ENCODE results near the gene ZNF763.
A peak's percentile ranks its signal among the peaks of the same experiment; 100 is the strongest.
"Not testable (repeated sequence)": the region's sequence is repeated elsewhere in the genome, so short reads cannot be mapped to it uniquely, and the experiment has no call there.

Gene ZNF763

GRCh38 chr19:11970174-11970573 lies 5.3 kb downstream of the ZNF763 start:
- DNase-seq (ENCODE audit: insufficient read length, low spot score) (no peak), FAIRE-seq (no peak)

- DNase-seq (ENCODE audit: insufficient read length, low spot score) (no peak), FAIRE-seq (no peak)
Observed at GRCh38 chr19:11971041-11971440, 6.2 kb downstream of the ZNF763 start.

GRCh38 chr19:11973019-11973810 lies 8.4 kb downstream of the ZNF763 start:
- FAIRE-seq = no peak

GRCh38 chr19:11978492-11979100 lies 13.8 kb downstream of the ZNF763 start:
- FAIRE-seq (no peak), DNase-seq (ENCODE audit: insufficient read length, low spot score) (no peak)

More at GRCh38 chr19:11973019-11973810, 8.4 kb downstream of the ZNF763 start:
- DNase-seq (ENCODE audit: insufficient read length, low spot score) = no peak

GRCh38 chr19:11979527-11979926 lies 14.7 kb downstream of the ZNF763 start:
- DNase-seq (ENCODE audit: insufficient read length, low spot score) (no peak), FAIRE-seq (no peak)

GRCh38 chr19:11982526-11982925 lies 17.7 kb downstream of the ZNF763 start:
- FAIRE-seq = no peak

GRCh38 chr19:11984986-11985385 lies 20.1 kb downstream of the ZNF763 start:
- no peak for DNase-seq (ENCODE audit: insufficient read length, low spot score)

More at GRCh38 chr19:11982526-11982925, 17.7 kb downstream of the ZNF763 start:
- DNase-seq (ENCODE audit: insufficient read length, low spot score) = no peak

GRCh38 chr19:11986754-11987153 lies 21.9 kb downstream of the ZNF763 start:
- FAIRE-seq (no peak), DNase-seq (ENCODE audit: insufficient read length, low spot score) (no peak)

More at GRCh38 chr19:11984986-11985385, 20.1 kb downstream of the ZNF763 start:
- FAIRE-seq = no peak

- peak; percentile 78 for DNase-seq (ENCODE audit: insufficient read length, low spot score)
- FAIRE-seq = peak; percentile 98
Observed at GRCh38 chr19:11987405-11988281, 22.8 kb downstream of the ZNF763 start.

GRCh38 chr19:11989112-11989456 lies 24.2 kb downstream of the ZNF763 start:
- FAIRE-seq = no peak

GRCh38 chr19:11991921-11992320 lies 27.1 kb downstream of the ZNF763 start:
- DNase-seq (ENCODE audit: insufficient read length, low spot score); FAIRE-seq: not testable (repeated sequence)

More at GRCh38 chr19:11989112-11989456, 24.2 kb downstream of the ZNF763 start:
- DNase-seq (ENCODE audit: insufficient read length, low spot score) = no peak

GRCh38 chr19:11995174-11995573 lies 30.3 kb downstream of the ZNF763 start:
- FAIRE-seq = no peak
- no peak for DNase-seq (ENCODE audit: insufficient read length, low spot score)

GRCh38 chr19:12000152-12000981 lies 35.5 kb downstream of the ZNF763 start:
- peak; percentile 19 for DNase-seq (ENCODE audit: insufficient read length, low spot score)
- peak; percentile 72 for FAIRE-seq

GRCh38 chr19:12015015-12015752 lies 50.3 kb downstream of the ZNF763 start:
- DNase-seq (ENCODE audit: insufficient read length, low spot score) (no peak), FAIRE-seq (no peak)

- FAIRE-seq (no peak), DNase-seq (ENCODE audit: insufficient read length, low spot score) (no peak)
Observed at GRCh38 chr19:12015753-12016116, 50.9 kb downstream of the ZNF763 start.

Measured in GM19239 (cell line).